Subcutaneous preadipocyte (primary cell): Measurements from ENCODE around the gene HCAR2. TPM values are rescaled to one million over a fixed set of nuclear protein-coding genes. Genes with fewer than 3 reads are reported as not detected.

ENCODE experiments used
- small RNA-seq: library from RNA; depleted of rRNA; stranded (forward); fragments of <200 nt; gene quantifications from one replicate; pipeline ENCODE3, GENCODE V24; 2012
- total RNA-seq: library from RNA; depleted of rRNA; stranded (reverse); fragments of >200 nt; gene quantifications from 2 replicates; pipeline ENCODE4 v1.2.3, GENCODE V29; 2012

HCAR2 gene
- total RNA-seq: under 0.01 TPM in 2 replicates

GRCh38 chr12:122702890-122703611 lies at the start of gene HCAR2:
TSS of gene HCAR2 (minus strand) at chr12:122703357. CDS start at chr12:122703283, 74 bp downstream.

DNA sequence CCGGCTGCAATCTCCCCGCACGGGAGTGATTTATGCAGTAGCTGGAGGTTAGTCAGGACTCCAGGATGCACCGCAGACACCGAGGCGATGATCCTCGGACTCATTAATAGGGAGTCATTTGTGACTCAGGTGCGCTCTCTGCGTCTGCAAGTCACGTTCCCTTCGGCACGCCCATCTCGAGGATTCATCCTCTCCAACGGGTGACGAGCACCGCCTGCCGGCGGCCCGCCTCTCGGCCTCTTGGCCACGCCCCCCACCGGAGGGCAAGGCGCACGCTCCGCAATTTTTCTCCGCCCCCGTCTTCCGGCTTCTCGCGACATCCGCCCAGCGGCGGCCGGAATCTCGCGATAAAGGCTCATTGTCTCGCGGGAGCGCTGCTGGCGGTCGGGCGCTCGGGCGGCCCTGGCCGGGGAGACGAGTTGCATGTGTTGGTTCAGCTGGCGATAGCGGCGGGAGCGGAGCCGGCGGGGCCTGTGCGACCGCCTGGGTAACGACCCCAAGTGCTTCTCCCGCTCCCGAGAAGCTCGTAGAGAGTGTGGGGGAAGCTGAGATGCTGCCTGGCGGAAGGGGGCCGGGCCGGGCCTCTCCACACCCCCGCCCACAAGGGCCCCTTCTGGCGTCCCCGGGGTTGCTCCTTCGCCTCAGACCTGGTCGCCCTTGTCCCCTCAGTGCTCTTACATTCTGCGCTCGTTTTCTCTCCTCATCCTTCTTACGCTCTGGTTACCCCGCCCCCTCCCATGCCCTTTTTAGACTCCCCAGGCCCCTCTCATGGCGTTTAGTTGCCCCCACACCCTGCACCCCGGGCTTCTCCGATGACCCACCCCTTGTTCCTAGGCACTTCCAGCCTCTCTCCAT lies 49.5 kb upstream of the HCAR2 start, which contains the start of gene DENR:
TSS of gene DENR (plus strand) at position 361 of the 855 bp plus-strand sequence. CDS start 878 bp downstream, outside the sequence.

GRCh38 chr12:122730215-122731014 lies 27.3 kb upstream of the HCAR2 start, which contains the start of gene HCAR1:
TSS of gene HCAR1 (minus strand) at chr12:122730844. CDS start at chr12:122730339, 505 bp downstream.

DNA sequence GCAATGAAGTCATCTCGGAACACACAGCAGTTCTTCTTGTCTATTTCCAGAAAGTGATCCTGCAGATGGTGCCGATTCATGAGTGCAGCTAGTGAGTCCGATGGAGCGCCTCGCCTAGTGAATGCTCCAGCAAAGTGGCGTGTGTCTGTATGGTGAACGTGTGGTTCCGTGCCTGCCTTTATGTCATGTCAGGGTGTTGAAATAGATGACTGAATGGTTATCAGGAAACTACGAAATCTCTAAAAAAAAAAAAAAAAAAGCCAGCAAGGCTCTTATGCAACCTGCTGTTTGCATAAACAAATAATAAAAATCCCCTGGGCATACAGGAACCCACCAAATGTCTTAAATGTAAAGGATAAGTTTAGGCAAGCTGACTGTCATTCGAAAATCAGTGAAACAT lies 13.5 kb upstream of the HCAR2 start, which contains the start of gene HCAR3:
TSS of gene HCAR3 (minus strand) at position 154 of the 400 bp plus-strand sequence. CDS start at position 80, 74 bp downstream.

Small RNAs within 50 kb of the gene (small RNA-seq; reads per million reads assigned to genes)
- not detected for gene AC026333.2

Other genes with a start within 250 kb of the HCAR2 start
- gene ZCCHC8, start 202.4 kb downstream of the HCAR2 start, total RNA-seq: 11.0 and 19.9 TPM in 2 replicates
- gene RSRC2, start 176.4 kb downstream of the HCAR2 start, total RNA-seq: 31.6 and 39.9 TPM in 2 replicates
- gene KNTC1, start 176.1 kb downstream of the HCAR2 start, total RNA-seq: 31.6 and 59.6 TPM in 2 replicates
- gene HCAR3, start 13.5 kb upstream of the HCAR2 start, total RNA-seq: not detected in 2 replicates
- 1.1 and 2.2 TPM in 2 replicates for gene HCAR1, start 27.5 kb upstream of the HCAR2 start, total RNA-seq
- 26.1 and 35.2 TPM in 2 replicates for gene DENR, start 49.5 kb upstream of the HCAR2 start, total RNA-seq
- 0.39 and 0.73 TPM in 2 replicates for gene CCDC62, start 71.2 kb upstream of the HCAR2 start, total RNA-seq
- 25.7 and 57.7 TPM in 2 replicates for gene HIP1R, start 132.1 kb upstream of the HCAR2 start, total RNA-seq
- 19.7 and 21.7 TPM in 2 replicates for gene VPS37B, start 192.8 kb upstream of the HCAR2 start, total RNA-seq